HG03097 (cell line): ENCODE results near the gene HYDIN.
"Not testable (repeated sequence)": the region's sequence is repeated elsewhere in the genome, so short reads cannot be mapped to it uniquely, and the experiment has no call there.

Experiments
- ATAC-seq: cut with Tn5 transposase; IDR thresholded peaks from one replicate; pipeline ENCODE4 v1.9.1; 2021; ENCODE audit not compliant: unreplicated experiment, low FRiP score

HYDIN gene

DNA sequence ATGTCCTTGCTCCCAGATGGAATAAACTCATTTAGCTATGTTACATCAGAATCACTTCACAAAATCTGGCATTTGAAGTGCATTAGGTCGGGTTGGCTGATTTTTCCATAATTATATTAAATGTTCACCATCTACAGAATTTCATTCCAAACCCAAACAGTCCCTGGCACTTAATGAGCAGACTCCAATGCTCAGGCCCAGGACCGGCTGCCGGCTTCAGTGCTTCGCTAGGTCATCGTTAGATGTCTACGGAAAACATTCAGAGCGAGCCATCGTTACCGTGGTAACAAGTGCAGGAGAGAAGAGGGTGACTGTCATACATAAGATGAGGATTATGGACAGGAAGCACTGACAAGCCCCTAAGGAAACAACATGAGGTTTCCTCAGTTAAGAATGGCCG lies 215.1 kb downstream of the HYDIN start:
- not testable (repeated sequence) for ATAC-seq

DNA sequence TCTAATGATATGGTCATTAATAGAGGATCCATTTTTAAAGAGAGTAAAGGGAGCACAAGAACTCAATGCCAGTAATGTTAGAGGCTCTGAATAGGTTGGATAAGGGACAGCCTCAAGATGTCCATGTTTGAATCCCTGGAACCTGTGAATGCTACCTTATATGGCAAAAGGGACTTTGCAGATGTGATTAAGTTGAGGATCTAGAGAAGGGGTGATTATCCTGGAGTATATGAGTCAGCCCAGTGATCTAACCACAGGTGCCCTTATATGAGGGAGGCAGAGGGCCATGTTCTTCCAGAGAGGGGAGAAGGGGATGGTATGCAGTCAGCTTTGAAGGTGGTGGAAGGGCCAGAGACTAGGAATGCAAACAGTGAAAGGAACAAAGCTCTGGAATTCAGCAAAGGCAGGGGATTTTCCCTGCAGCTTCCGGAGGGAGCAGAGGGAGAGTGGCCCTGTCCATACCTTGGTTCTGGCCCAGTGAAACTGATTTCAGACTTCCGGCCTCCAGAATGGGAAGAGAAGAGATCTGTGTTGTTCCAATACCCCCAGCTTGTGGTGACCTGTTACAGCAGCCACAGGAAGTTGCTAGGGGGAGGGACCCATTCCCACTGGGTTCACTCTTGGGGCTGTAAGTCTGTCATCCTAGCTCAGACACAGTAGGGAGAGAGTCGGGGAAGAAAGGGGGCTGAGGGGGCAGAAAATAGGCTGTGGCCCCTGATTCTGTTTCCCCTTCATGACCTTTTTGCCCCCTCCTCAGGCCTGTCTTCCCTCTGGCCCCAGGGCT lies 220.9 kb downstream of the HYDIN start:
- ATAC-seq: not testable (repeated sequence)

DNA sequence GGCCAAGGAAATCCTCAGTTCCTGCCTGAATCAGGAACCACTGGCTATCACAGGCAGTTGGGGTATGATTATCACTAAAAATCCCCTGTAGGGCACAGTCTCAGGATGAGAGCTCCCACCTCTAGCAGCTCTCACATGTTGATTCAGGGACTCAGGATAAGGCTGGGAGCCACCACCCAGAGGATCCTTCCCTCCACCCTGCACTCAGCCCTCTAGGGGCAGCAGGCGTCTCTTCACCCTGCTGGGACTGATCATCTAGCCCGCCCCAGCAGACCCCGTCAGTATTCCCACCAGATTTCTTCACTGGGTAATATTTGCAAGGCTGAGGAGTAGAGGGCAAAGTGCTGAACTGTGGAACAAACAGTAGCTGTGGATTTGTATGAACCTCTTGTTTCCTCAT lies 224.0 kb downstream of the HYDIN start:
- not testable (repeated sequence) for ATAC-seq

DNA sequence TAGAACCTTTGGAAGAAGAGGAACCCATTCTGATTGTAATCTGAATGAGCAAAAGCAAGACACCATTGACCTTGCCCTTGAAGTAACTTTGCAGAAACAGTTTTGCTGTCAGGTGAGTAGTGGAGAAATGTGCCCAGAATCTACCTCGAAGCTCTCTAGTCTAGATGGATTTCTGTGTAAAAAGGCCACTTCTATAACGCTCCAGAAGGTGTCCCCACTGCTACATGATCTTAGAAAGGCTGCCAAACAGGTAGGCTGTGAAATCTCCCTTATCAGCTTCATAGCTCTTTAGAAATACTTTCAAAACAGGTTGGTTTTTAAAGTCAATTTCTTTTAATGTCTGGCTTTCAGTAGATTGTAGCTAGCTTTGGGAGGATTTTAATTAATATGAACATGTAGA lies 230.8 kb downstream of the HYDIN start:
- ATAC-seq: not testable (repeated sequence)

DNA sequence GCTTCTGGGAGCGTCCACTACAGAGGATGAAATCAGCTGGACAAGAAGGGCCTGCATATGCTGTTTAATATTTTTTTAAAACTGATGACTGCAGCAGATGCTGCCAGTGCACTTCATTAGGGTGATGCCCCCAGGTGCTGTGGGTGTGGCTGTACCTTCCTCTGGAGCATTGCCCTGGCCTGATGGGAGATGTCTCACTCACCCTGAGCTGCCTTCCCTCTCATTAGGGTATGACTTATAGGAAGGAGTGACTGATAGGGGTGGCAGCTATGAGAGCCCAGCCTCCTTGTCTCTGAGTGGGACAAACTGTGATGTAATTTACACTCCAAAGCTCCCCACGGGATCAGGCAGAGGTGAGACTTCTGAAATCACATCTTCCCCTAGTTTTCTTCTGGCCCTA lies 234.7 kb downstream of the HYDIN start:
- ATAC-seq: not testable (repeated sequence)

DNA sequence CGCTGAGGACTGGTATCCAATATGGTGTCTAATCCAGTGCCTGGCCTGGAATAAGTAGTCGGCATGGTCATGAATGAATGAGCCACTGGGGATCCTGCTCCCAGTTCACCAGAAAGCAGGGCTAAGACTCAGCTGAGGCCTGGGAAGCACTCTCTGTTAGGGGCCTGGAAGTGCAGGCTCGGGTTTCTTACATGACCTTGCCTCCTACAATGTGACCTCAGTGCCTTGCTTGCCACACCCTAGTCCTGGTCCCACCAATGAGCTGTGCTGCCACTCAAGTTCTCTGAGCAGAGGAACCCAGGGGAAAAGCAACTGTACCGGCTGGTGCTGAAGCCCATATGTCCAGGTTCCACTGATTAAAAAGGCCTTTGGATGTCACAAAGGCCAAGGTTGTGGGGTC lies 238.0 kb downstream of the HYDIN start:
- ATAC-seq: not testable (repeated sequence)

DNA sequence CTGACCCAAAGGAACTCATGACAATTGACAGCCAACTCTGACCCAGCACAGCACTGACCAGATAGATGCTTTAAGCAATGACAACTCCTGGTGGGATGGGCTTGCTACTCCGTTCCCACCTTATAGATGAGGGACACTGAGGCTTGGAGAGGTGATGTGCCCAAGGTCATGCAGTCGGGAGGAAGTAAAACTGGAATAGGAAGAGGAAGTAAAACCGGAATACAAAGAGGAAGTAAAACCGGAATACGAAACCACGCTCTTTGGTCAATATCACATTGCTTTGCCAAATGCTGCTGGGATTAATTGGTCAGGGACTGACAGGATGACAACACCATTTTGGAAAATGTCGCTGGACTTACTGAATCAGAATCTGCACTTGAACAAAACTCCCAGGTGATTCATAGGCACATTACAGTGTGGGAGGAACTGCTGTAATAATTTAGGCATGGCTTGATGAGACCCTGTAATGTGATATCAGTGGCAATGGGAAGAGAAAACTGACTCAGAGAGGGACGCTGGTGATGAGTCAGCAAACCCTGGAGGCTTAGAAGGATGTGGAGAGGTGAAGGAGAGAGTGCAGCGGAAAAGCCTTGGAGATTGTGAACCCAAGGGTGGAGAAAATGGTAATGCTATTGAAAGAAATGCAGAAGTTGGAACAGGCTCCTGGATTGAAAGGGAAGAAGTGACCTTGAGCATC lies 243.4 kb downstream of the HYDIN start:
- not testable (repeated sequence) for ATAC-seq

DNA sequence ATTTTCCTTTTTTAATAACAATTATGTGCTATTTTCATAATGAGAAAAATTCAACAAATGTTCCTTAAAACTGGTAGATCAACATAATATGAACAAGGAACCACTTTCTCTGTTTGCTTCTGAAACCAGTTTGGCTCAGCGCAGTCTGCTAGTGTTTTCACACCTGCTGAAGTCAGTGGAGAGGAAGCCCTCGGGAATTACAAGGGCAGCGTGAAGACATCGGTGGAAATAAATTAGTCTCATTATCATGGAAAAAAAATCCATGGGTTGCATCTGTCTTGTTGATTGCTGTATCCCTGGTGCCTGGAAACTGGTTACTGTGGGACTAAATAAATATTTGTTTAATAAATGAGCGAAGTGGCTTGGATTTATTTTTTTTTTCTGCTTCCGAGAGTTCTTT lies 245.8 kb downstream of the HYDIN start:
- not testable (repeated sequence) for ATAC-seq

DNA sequence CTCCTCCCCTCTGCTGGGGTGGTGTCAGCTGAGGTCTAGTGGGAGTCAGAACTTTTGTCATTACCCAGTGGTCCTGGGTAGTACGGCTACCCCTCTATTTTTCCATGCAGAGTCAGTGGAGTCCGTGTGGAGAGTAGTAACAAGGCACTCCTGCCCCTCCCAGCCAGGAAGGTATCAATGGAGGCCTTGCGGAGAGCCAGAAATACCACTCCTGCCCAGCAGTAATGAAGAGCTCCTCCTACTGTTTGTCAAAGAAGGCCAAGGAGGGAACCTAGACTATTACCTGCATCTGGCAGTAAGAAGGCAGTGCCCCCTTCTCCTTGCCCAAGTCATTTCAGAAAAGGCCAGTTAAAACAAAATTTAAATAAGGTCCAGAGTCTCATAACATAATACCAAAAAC lies 262.2 kb downstream of the HYDIN start:
- not testable (repeated sequence) for ATAC-seq

DNA sequence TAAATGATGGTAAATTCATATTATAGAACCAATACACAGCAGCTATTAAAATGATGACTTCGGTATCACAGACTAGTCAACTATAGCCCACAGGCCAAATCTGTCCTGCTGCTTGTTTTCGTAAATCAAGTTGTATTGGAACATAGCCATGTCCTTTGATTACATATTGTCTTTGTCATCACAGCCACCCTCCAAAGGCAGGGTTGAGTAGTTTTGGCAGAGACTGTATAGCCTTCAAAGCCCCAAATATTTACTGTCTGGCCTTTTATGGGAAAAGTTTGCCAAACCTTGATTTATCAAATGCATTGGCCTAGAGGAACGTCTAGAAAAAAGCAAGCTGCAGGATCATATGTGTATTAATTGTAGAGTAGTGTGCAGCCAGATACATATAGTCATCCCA lies 270.4 kb downstream of the HYDIN start:
- not testable (repeated sequence) for ATAC-seq

DNA sequence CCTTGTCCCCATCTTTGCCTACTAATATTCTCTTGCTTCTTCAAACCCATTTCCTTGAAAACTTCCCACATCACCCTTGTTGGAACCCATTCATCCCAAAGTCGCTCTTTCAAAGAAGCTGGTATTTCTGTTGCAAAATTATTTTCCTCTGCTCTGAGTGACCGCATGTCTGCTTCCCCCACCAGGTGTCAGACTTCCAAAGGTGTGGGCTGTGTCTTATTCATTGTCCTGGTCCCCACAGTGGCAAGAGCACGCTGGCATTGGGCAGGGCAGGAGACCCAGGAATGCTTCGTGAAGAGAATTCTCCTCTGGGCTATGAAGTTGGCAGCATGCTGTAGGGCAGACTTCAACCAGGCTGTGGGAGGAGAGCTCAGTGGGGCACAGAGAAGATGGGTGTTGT lies 275.6 kb downstream of the HYDIN start:
- ATAC-seq: not testable (repeated sequence)

DNA sequence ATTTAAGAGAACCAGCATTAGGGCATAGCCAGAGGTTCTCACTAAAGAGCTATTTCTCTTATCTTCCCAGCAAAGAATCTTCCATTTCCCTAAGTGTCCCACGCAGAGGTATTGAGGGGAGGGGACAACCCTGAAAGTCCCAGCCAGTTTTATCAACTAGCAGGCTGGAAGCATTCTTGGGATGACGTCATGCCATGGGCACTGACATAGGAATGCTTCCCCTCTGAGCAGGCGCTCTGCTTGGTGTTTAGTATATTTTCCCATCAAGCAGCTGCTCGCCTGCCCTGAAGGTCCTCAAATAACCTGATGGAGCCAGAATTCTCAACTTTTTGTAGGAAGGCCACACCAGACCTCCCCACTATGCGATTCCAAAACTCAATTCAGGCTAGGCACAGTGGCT lies 276.7 kb downstream of the HYDIN start:
- ATAC-seq: not testable (repeated sequence)

DNA sequence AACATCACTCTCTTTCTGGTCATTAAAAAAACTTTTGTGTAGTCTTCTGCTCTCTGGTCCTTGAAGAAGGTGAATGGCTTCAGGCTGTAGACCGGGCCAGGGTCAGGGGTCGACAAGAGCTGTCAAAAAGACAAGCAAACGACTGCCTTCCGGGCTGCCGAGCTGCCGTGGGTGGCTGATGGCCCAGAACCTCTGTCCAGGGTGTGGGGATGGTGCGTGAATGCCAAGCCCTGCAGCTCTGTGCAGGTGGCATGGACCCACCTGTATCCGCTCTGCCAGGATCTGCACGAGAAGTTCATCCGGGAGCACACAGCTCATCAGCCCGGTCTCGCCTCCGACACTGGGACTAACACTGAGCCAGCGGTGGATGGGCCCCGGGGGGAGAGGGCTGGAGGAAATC lies 287.0 kb downstream of the HYDIN start:
- ATAC-seq: not testable (repeated sequence)

DNA sequence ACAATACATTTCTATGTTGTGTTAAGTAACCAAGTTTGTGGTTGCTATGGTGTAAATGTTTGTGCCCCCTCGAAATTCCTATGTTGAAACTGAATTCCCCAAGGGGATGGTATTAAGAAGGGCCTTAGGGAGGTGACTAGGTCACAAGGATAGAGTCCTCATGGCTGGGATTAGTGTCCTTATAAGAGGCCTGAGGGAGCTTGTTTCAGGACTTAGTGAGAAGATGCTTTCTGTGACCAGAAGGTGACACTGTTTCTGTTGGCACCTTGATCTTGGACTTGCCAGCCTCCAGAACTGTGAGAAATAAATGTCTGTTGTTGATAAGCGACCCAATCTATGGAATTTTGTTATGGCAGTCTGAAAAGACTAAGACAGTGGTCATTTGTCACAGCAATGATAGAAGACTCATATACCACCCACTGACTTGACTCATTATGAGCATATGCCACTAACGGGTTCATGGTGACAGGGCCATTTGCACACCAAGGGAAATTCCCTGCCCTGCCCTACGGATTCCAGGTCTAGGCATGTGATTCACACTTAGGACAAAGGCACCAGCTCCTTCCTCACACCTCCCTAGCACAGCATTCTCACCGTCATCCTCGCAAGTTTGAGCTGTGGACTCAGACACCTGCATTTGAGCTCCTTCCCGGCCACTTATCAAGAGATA lies 290.7 kb downstream of the HYDIN start:
- ATAC-seq: not testable (repeated sequence)

DNA sequence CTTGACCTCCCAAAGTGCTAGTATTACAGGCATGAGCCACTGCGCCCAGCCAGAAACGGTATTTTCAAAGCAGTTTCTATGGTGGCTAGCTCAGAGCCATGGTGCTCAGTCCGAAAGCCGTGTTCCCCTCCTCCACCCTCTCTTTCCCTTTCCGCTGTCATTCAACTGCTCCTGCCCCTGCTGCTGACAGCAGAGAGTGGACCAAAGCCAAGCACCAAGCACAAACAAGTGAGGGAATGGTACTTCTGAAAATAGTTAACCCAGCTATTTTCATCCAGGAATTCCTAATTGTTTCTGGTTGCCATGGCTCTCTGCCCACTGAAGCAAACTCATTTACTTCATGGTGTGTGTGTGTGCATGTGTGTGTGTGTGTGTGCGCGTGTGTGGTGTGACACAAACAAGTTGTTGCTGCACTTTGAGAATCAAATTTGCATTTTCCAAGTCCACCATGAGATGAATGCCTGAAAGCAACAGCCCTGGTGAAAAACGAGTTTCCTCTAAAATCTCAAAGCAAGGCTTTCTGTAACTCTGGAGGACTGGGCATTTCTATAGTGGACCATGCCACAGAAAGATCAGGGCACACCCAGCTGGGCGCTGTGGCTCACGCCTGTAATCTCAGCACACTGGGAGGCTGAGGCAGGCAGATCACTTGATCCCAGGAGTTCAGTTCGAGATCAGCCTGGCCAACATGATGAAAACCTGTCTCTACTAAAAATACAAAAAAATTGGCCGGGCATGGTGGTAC lies 293.6 kb downstream of the HYDIN start:
- not testable (repeated sequence) for ATAC-seq

DNA sequence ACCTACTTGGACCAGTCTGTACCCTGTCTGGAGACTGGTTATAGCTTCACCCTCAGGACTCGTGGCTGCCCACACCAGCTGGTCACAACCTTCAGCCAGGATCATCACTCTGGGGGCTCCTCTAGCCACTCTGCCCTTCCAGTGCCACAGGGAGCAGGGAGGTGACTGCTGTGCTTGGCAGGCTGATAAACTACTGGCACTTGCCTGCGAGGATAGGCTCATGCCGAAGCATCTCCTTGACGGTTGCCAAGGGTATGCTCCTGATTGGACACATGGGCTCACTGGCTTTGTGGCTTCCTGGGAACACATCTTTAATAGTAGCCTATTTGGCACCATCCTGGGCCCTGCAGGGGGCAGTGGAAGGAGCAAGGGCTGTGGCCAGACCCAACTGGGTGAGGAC lies 295.2 kb downstream of the HYDIN start:
- ATAC-seq: not testable (repeated sequence)

DNA sequence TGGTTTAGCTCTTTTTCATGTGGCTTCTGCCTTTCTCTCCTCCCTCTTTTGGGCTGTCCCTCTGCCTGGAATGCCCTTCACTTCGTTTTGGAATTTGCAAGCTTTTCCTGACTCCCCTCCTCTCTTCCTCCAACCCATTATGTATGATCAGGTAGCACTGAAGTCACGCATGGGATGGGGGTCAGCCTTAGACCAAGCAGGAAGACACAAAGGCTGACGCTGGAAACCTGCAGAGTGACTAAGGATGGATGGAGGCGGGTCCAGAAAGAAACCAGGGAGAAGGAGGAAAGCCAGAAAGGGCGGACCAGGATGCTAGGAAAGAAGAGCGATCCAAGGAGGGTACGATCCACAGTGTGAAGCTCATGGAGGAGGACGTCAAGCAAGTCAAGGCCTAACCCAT lies 296.8 kb downstream of the HYDIN start:
- ATAC-seq: not testable (repeated sequence)

DNA sequence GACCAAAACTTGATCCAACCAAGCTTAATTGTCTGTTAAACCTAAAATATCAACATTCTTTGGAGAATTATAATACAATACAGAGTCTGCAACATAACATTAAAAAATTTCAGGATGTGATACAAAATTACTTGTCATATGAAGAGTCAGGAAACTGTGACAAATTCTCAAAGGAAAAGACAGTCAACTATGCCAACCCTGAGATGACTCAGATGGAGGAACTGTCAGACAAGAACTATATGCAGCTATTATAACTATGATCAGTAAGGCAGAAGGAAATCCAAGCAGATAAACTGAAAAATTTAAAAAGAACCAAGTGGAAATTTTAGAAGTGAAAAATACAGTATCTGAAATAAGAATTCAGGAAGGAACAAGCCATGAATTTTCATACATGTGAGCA lies 299.8 kb downstream of the HYDIN start:
- not testable (repeated sequence) for ATAC-seq

DNA sequence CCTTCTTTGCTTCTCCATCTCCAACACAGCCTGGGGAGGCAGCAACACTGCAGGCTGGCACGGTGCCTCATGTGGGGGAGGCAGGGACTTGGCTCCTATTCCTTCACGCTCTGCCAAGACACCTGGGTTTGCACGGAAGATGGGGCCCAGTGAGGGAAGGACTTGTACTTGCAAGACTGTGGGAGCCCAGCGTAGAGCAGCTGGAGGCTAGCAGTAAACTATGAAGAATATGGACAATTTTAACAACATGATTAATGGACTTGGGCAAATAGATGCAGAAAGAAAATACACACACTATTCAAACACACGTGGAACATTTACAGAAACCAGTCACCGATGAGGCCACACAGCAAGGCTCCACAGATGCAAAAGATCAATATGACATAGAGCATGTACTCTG lies 308.4 kb downstream of the HYDIN start:
- ATAC-seq: not testable (repeated sequence)

DNA sequence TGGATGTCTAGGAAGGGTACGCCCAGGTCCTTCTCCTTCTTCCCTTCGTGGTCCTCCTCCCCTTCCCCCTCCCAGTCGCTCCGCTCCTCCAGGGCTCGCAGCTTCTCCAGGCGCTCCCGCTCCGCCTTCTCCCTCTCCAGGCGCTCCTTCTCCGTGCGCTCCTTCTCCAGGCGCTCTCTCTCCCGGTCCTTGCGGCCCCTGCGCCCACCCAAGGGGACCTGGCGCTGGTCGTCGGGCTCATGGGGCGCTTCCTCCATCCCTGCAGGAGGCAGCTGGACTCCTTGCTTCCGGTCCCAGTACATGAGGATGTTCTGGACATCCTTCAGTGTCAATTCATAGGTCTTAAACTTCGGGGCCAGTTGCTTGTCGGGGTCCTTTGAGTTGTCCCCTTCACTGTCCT lies 309.9 kb downstream of the HYDIN start:
- ATAC-seq: not testable (repeated sequence)

DNA sequence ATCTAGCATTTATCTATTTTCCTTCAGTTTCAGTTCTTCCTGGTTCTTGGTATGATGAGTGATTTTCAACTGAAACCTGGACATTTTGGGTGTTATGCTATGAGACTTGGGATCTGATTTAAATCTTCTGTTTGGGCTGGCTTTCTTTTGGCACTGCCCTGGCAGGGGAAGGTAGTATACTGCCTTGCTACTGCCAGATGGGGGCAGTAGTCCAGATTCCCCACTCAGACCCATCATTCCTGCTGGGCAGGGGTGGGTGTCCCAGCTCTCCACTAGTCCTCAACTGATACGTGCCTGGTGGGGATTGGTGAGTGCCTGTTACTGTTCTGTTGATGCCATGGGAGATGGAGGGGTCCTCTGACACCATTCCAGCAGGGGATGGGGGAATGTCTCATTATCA lies 342.3 kb downstream of the HYDIN start:
- not testable (repeated sequence) for ATAC-seq
